GM12865 (cell line): ENCODE results near the gene MRGPRE.

ENCODE experiments used
- DNase-seq: peaks from one replicate; pipeline ENCODE4 v3.0.0; 2010; ENCODE audit warnings: low read depth
- H3K4me3 ChIP-seq: 2 replicates; pipeline ENCODE4 v1.5.1; 2011; ENCODE audit warnings: mild to moderate bottlenecking, low read depth, low read length, control low read depth
- CTCF ChIP-seq: IDR thresholded peaks from 2 replicates; pipeline ENCODE4 v1.5.1; 2011; ENCODE audit warnings: low read length, control low read depth, low read depth, inconsistent platforms; ENCODE audit not compliant: insufficient read depth; ENCODE audit errors: missing control alignments

MRGPRE gene

DNA sequence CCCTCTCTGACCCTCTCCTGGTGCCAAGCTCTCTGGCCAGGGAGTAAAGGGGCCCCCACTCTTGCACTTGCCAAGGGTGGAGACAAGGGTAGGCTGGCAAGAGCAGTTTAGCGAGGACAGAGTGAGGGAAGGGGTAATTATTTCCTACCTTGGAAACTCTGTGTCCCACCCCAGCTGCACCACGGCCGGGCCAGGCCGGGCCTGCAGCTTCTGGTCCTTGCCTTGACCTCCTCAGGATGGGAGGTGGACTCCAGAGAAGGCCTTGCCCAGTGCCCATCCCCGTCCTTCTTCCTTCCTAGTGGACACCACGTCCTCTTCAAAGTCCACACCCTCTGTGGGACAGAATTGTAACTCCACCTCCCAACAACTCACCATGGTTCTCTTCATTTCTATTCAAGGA, 48.7 kb downstream of the MRGPRE start:
- TF ChIP-seq CTCF = no peak
- no peak overlapping the region for H3K4me3 ChIP-seq
- no peak for DNase-seq

DNA sequence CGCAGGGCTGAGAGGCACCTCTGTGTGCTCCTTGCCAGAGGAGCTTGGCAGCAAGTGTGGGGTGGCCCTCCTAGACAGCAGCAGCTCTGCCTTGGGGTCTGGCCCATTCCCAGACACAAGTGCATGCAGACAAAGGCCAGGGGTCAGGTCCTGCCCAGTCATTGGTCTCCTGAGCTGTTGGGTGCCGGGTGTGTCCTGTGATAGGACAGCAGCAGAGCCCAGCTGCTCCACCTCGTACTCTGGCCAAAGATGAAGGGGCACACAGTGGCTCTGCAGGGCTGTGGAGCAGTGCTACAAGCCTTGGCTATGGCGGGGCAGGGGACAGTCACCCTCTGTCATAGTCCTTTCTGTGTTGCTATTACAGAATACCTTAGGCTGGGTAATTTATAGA, 49.8 kb downstream of the MRGPRE start:
- no peak overlapping the region for H3K4me3 ChIP-seq
- no peak for DNase-seq
- TF ChIP-seq CTCF = no peak

- no peak overlapping the region for H3K4me3 ChIP-seq
- no peak for DNase-seq
- no peak for TF ChIP-seq CTCF
Observed at GRCh38 chr11:3181725-3182461, 50.3 kb downstream of the MRGPRE start.

DNA sequence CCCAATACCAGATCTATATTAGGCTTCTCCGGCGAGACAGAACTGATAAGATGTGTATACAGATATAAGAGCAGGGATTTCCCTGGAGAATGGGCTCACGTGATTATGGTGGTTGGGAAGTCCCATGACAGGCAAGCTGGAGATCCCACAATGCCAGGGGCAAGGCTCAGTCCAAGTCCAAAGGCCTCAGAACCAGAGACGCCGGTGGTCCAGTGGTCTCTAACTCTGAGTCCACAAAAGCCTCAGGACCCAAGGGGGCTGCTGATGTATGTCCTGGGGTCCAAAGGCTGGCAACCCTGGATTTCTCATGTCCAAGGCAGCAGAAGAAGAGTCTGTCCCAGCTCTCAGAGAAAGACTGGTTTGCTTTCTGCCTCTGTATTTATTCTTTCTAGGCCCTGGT, 51.3 kb downstream of the MRGPRE start:
- no peak for TF ChIP-seq CTCF
- no peak overlapping the region for H3K4me3 ChIP-seq
- DNase-seq = no peak

GRCh38 chr11:3178349-3178748, 53.9 kb downstream of the MRGPRE start:
- no peak overlapping the region for H3K4me3 ChIP-seq
- DNase-seq = no peak
- TF ChIP-seq CTCF = no peak

GRCh38 chr11:3177931-3178330, 54.3 kb downstream of the MRGPRE start:
- no peak overlapping the region for H3K4me3 ChIP-seq
- TF ChIP-seq CTCF = no peak

More at GRCh38 chr11:3177931-3178330, 54.3 kb downstream of the MRGPRE start:
- no peak for DNase-seq
